GM10266 (cell line): ENCODE results near the gene UPK3A.

ENCODE experiments used
- DNase-seq: peaks from one replicate; pipeline ENCODE4 v3.0.0; 2012; ENCODE audit errors: extremely low spot score
- TF ChIP-seq, protein P1 (sequence below): IDR thresholded peaks from 2 replicates; pipeline ENCODE4 v1.5.1; 2012; ENCODE audit warnings: mild to moderate bottlenecking, low read depth; ENCODE audit not compliant: control insufficient read depth, insufficient read depth; ENCODE audit errors: missing control alignments

The UPK3A gene

DNA sequence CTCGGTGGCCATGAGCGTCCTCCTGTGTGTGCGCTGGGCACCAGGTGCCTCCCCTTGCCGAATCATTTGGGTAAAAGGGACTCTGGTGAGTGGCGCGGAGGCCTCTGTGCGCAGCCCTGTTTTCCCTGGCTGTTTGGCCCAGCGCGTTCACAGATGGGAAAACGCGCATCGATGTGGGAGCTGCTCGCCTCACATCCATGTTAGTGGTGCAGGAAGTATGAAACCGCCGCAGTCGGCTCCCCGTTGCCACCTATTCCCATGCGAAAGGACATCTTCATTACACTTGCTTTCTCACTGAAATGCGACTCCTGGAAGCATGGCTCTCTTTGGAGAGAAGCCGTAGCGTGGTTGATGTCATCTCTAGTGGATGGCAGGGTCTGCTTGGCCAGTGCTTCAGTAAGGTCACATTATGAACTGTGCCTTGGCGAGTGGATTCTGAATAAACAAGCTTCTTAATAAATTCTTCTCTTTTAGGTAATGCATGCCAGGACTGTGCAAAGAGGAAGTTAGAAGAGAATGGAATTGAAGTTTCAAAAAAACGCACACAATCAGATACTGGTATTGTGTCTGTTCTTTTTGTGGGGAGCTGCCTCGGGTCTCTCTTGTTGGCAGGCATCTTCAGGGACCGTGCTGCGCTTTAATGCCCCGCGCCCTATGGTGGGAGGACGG, 51.2 kb downstream of the UPK3A start:
- TF ChIP-seq, protein P1, sequence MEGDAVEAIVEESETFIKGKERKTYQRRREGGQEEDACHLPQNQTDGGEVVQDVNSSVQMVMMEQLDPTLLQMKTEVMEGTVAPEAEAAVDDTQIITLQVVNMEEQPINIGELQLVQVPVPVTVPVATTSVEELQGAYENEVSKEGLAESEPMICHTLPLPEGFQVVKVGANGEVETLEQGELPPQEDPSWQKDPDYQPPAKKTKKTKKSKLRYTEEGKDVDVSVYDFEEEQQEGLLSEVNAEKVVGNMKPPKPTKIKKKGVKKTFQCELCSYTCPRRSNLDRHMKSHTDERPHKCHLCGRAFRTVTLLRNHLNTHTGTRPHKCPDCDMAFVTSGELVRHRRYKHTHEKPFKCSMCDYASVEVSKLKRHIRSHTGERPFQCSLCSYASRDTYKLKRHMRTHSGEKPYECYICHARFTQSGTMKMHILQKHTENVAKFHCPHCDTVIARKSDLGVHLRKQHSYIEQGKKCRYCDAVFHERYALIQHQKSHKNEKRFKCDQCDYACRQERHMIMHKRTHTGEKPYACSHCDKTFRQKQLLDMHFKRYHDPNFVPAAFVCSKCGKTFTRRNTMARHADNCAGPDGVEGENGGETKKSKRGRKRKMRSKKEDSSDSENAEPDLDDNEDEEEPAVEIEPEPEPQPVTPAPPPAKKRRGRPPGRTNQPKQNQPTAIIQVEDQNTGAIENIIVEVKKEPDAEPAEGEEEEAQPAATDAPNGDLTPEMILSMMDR: no peak
- DNase-seq: no peak

- TF ChIP-seq, protein P1: no peak
- DNase-seq: no peak
These were observed 52.3 kb downstream of the UPK3A start for GRCh38 chr22:45336971-45337431.

- no peak for DNase-seq
- TF ChIP-seq, protein P1: no peak
These were observed 52.8 kb downstream of the UPK3A start for GRCh38 chr22:45337536-45337935.

DNA sequence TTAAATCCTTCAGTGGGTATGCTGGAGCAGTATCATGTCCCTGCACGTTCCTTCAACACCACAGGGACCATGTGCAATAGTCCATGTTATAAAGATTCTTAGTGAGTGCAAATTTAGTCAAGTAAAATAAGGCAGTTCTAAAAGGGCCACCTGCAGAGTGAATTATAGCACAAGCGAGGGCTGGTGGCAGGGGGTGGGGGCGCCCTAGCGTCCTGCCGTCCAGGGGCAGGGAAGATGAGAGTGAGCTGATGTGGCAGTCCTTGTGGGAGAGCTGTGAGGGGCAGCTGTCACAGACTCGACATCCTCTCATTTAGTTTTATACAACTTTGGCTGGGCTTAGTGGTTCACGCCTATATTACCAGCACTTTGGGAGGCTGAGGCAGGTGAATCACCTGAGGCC, 54.0 kb downstream of the UPK3A start:
- DNase-seq: no peak
- TF ChIP-seq, protein P1: no peak

GRCh38 chr22:45340323-45340722, 55.6 kb downstream of the UPK3A start:
- no peak for DNase-seq
- TF ChIP-seq, protein P1: no peak

- TF ChIP-seq, protein P1: no peak
- DNase-seq: no peak
These were observed 56.7 kb downstream of the UPK3A start for GRCh38 chr22:45341498-45341897.

GRCh38 chr22:45343143-45343542, 58.4 kb downstream of the UPK3A start:
- no peak for DNase-seq

More at GRCh38 chr22:45343143-45343542, 58.4 kb downstream of the UPK3A start:
- TF ChIP-seq, protein P1: no peak
